Hematopoietic multipotent progenitor cell (in vitro differentiated cells): ENCODE data around the gene LSM10. TPM values are rescaled to one million over a fixed set of nuclear protein-coding genes. Genes with fewer than 3 reads are reported as not detected.

Experiments
- DNase-seq, 3 donors: peaks; one replicate each; pipeline ENCODE4 v3.0.0-alpha.2; 2011 to 2015; ENCODE audit warnings: low read depth in 2 of 3, low spot score in 2 of 3
- total RNA-seq: library from RNA; depleted of rRNA; stranded (reverse); fragments of >200 nt; gene quantifications from one replicate; pipeline ENCODE4 v1.2.3, GENCODE V29; 2012

LSM10 gene
- total RNA-seq, 1 donor, result 16.7 TPM

DNA sequence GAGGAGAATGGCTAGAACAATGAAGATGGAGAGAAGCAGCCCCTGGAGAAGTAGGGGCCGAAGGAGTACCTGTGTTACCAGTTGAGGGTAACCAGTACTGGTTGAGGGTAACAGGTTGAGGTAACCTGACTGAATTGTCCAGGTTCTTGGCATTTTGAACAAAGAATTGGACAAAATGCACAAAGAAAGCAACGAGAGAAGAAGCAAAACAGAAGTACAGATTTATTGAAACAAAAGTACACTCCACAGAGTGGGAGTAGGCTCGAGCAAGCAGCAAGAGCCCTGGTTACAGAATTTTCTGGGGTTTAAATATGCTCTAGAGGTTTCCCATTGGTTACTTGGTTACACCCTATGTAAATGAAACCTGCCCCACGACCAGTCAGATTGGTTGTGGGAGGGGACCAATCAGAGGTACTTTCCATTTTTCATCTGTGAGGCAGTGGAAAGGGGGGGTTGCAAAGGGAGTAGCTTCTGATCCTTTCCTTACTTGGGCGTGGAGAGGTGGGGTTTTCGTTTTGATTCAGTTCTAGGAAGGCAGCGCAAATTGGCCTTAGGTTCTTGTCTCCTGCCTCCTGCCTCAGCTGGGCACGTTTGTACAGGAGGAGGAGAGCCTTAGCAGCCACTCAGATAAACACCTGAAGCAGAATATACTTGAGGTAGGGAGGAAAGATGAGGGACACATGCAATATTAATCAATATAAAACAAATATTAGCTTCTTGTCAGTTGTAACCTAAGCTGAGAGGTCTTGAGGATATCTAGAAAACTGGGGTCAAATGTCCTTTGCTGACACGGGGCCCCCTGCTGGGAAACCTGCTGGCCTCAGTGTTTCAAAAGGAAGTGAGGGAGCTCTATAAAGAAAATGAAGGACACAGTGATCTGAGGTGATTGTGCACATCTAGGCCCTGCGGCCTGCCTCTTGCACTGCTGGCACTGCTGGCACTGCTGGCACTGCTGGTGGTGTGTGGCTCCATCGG lies 14.3 kb upstream of the LSM10 start:
- peak in 2 of 3 donors; percentile 52 to 60 for DNase-seq

DNA sequence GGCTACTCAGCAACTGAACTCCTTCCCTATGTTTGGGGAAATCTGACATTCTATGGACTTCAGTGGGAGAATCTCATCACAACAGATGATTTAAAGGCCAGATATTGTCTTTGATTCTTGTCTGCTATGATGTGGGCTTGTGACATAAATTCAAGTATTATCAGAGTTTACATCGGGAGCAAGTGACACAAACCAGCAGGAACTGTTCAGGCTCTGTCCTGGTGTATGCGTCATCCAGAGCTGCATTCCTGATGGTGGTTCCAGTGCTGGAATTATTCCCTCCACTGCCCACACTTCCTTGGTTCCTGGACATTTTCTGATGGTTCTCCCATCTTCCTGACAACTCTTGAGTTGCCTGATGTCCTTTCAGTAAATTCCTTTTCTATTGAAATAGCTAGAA lies 10.8 kb upstream of the LSM10 start:
- no peak for DNase-seq

DNA sequence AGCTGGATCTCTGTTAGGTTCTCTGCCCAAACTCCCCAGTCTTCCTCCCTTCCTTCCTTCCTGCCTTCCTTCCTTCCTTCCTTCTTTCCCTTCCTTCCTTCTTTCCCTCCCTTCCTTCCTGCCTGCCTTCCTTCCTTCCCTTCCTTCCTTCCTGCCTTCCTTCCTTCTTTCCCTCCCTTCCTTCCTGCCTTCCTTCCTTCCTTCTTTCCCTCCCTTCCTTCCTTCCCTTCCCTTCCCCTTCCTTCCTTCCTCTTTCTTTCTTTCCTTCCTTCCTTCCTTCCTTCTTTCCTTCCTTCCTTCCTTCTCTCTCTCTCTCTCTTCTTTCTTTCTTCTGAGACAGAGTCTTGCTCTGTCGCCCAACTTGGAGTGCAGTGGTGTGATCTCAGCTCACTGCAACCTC lies 8.7 kb upstream of the LSM10 start:
- DNase-seq, result no peak

DNA sequence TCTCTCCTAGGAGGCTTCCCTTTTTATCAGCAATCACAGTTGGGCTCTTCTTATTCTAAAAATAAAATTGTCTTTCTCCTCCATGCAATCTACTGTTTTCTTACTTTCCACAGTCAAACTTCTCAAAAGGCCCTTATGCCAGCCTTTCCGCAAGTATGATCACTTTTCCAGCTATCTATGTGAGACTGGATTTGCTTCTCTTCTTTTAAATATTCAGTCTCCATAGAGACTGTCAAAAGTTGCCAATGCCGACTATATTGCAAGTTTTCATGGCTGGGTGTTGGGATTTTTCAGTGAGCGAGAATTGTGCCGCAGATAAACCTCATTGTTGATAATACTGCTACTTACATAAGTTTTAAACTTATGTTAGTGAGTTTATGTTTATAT lies 4.8 kb upstream of the LSM10 start:
- DNase-seq, result no peak

DNA sequence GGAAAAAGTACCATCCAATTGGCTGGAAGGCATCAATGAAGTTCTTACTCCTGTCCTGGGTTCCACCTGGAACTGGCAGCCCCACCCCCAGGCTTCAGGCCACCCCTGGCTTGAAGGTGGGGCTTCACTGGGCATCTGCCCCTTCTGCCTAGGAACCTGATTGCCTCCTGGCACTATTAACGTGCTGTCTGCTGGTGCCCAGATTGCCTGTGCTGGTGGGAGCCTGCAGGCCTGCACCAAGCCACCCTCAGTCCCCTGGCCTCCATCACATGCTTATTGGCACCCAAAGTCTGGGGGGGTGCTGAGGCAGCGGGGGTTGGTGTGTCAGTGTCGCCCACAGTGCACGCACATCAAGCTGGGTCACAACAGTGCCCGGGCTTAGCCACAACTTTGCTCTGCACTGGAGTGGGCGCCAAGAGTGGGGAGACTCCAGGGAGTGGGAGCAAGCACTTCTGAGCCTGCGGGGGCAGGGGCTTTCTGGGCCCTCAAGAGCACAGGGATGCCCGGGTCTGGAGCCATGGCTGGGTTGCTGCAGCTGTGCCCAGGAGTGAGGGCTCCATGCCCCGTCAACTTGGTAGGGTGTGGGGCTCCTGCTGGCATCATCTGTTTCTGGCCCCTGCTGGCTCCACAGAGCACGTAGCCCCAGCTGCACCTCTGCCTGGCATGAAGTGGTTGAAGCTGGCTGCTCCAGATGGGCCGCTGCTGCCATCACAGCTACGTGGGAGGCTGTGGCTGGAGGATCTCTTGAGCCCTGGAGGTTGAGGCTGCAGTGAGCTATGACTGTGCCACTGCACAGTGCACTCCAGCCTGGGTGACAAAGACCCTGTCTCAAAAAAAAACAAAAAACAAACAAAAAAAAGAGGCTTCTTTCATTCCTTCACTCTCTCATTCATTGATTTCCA lies 4.1 kb upstream of the LSM10 start:
- no peak for DNase-seq

DNA sequence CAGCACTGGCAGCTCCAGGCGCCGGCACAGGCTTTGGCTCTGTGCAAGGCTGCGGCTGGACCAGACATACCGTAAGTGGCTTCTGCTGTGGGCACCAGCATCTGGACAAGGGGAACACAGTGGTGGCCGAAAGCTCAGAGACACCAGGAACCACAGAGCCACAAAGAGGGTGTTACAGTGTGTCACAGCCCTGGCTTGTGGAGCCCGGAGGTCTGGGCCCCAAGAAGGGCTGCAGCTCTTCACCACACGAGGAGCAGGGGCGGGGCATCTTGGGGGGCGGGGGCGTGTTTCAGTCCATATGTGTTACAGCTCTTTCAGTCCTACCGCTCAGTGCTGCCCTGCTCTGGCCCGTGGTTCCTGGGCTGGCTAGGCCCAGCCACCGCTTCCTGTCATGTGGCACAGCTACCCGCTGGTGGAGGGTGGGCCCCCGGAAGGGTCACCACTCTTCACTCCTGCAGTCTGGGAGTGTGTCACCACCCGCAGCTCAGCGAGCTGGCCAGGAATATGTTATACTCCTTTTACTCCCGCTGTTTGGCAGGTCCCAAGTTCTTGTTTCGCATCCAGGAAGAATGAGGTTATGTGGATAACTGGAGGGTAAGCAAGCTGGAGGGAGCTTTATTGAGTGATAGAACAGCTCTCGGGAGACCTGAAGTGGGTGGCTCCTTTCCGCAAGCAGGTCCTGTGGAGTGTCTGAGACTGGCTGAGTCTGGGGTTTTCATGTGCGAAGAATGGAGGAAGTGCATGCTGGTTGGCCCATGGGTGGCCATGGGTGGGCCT lies 3.3 kb upstream of the LSM10 start:
- DNase-seq, result peak in 1 of 3 donors; percentile 77

DNA sequence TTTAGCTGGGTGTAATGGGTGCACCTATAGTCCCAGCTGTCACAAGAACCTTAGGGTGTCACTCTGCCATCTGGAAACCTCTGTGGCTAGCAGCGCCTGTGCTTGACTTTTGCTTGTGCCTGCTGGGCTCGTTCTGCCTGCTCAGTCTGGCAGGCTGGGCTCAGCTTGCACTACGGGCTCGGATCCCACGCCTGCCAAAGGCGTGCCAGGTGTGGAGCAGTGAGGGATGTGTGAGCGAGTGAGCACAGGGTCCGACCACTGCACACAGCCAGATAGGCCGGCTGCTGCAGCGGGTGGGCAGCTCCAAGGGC lies 2.8 kb upstream of the LSM10 start:
- no peak for DNase-seq

DNA sequence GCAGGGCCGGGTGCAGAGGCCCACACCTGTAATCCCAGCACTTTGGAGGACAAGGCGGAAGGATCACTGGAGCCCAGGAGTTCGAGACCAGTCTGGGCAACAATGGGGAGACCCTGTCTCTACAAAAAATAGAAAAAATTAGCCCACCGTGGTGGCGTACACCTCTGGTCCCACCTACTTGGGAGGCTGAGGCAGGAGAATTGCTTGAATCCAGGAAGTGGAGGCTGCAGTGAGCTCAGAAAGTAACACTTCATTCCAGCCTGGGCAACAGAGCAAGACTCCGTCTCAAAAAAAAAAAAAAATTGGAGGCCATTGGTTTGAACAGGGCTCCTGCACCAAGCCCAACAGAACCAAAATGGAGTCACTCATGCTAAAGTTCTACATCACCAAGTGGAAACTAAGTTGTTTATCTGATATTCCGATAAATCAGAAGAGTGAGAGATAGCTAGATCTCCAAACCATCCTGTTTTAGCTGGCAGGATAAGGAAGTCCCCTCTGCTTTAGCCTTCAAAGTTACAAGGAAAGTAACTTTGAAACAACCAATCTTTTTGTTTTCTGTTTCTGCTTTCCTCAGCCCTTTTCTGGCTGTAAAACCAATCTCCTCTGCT lies 766 bp upstream of the LSM10 start:
- no peak for DNase-seq

DNA sequence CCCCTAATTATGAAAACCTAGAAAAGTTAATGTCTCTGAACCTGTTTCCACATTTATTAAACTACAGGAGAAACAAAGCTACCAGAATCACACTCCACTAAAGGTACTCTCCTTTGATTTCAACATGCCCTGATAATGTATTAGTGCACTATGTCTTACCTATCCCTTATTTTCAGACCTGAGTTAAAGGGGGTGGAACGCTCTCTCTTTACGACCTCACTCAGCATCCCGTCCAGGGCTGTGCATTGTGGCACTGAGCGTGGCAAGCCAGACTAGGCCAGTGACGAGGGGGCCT lies 678 bp downstream of the LSM10 start:
- DNase-seq, result no peak

DNA sequence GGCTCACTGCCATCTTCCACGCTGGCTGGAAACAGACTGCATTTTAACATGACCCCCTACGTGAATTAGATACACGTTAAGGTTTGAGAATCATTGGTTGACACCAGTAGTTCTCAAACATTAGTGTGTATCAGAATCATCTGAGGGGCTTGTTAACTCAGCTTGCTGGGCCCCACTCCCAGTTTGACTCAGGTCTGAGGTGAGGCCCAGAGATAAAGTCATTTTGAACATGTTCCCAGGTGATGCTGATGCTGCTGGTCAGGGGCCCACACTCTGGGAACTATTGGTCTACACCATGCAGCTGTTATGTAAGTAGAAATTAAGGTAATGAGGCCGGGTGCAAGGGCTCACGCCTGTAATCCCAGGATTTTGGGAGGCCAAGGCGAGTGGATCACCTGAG lies 1.3 kb downstream of the LSM10 start:
- DNase-seq, result no peak

DNA sequence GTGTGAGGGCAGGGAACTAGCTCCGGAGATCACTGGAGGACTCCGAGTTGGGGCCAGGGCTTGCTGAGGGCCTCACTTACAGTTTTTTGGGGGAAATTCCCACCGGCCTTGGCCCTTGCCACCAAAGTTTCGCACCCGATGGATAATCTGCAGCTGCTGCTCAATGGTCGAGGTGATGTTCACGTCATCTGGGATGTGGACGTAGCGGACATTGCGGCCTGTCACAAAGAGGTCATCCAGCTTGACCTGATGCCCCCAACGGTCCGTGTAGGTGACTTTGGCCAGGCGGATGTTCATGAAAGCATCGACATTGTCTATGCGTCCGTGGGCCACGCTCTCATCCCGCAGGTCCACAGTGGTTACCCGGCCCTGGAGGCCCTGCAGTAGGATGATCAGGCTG lies 4.0 kb downstream of the LSM10 start:
- DNase-seq, result no peak

DNA sequence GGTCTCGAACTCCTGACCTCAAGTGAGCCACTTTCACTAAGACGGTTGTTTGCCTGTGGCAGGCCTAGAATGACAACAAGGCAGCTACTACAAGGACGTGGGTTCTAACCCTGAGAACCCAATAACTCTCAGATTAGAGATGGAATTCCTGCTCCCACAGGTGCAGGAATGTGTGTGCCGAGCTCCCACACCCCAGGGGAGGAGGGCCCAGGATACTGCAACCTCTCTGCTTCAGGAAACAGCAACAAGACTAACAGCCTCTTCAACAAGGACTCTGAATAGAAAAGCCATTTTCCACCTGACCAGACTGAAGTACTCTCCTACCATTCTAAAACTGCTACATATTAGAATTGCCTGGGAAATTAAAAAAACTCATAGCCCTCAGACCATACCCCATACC lies 4.9 kb downstream of the LSM10 start:
- no peak for DNase-seq

DNA sequence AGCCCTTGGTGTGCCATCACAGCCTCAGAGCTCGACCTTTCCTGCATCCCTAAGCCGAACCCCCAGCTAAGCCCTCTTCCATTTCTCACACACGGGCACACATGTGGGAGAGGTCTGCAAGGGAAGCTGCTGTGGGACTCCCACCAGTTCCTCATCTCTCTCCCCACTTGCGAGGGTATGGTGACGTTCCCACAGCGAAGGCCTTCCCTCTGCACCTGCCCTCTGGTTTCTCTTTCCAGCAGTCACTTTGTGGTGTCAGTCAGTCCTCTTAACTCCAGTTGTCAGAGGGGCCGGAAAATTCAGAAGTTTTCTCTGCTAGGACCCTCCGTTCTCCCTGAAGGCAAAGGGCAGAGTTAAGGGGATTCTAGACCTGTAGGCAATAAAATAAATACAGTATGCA lies 6.4 kb downstream of the LSM10 start:
- no peak for DNase-seq

DNA sequence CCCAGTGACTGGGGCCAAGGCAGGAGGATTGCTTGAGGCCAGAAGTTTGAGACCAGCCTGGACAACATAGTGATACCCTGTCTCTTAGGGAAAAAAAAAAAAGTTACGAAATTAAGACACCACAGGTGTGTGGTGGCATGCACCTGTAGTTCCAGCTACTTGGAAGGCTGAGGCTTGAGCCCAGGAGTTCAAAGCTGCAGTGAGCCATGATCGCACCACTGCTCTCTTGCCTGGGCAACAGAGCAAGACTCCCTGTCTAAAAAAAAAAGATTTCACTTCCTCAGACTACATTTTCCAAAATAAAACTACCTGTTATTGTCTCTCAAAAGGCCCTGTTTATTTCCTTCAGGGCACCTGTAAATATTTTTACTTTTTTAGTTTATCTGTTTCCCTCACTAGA lies 7.3 kb downstream of the LSM10 start:
- no peak for DNase-seq

DNA sequence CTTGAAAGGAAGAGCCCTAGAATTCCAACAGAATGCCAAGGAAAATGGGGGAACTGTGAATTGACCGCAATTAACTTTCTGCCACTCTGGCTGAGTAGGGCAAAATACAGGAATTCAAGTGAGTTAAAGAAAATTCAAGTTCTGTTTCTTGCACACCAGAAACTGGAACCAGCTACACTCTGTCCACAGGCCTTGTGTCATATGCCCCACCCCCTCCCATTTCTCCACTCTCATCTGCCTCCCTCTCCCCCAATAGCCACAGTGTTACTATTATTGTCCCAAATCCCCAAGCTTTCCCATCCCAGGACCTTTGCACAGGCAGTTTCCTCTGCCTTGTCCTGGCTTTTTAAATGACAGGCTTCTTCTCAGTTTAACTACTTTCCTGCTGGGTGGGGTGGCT lies 7.7 kb downstream of the LSM10 start:
- DNase-seq, result no peak

DNA sequence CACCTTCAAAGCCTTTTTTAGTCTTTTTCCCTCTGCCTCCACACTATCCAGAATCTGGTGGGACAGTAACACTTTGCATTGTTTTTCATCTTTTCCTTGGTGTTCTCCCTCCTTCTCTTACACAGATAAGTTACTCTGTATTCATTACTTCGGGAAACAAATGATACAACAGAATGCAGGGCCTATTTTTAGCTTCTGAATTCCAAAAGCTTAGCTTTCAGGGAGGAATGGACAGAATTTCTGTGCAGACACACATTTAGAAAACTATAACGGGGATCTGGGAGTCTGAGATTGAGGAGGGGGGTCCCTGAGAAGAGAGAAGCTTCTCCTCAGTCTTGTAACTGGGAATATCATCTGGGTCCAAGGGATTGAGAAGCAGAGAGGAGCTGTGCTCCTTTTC lies 8.4 kb downstream of the LSM10 start:
- DNase-seq, result no peak

DNA sequence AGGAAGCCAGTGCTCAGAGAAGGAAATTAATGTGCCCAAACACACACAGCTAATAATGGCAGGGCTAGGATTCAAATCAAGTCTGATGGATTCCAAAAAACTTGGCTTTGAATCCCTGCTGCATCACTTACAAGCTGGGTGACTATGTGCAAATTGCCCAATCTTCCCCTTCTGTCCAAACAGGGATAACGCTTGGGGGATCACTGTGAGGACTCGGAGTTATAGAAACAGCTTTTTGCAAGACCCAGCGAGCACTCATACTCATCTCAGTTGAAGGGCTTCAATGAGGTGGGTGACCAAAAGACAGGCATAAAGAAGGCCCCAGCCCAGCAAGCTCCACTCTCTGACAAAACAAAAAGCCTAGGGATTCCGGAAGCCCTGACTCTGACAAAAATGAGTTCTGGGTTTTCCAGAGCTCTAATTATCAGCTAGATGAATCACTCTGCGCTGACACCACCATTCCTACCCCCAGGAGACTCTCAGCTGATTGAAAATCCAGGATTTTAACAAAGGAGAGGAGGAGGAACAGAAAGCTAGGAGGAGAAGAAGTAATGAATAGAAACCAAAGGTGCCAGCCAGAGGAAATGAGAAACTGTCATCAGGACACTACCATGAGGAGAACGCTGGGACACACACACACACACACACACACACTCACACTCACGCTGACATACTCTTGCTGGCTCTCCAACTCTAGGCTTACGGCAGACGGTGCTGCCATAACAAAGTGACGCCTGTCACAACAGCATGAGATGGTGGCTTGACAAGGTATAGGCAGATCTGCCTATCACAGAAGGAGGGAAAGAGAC lies 10.4 kb downstream of the LSM10 start:
- DNase-seq, result no peak

DNA sequence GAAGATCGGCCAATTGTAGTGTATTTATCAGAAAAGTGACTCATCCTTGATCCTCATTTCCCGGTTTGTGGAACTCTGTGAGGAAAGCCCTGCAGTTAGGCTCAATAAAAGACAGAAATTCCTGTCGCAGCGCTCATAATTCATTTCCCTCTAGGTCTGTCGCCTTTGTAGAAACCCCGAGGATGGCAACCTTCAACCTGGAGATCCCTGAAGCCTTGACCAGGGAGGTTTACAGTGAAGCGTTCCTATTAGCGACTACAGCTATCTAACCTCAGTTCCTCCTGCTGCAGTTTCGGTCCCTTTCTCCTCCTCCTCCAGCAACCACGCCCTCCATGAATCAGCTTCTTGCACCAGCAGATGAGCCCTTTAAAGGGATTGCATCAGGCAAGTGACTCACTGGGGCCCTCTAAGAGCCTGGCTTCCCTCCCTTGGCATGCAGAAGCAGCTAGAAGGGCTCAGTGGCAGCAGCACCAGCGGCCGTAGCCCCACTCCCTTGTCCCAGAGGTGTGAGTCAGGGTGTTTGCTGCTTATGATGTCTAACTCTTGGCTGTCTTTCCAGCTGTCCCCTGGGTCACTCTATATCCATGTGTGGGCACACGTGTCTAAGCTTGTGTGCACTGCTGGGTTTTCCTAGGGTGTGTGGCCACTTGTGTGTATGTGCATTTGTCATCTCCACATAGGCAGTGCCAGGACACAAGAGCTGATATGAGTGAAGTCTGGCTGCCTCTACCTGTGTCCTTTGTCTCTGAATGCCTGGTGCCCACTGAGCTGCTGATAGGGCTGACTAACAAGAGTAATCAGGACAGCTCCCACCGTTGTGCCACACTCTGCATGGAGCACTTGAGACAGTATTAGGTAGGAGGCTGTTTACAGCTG lies 11.2 kb downstream of the LSM10 start:
- DNase-seq, result peak in 2 of 3 donors; percentile 98
